Forelimb muscle (tissue), 1 donor: ENCODE measurements around the gene COLEC12. TPM values are rescaled to one million over a fixed set of nuclear protein-coding genes. Genes with fewer than 3 reads are reported as not detected.

ENCODE experiments used
- DNase-seq: peaks from one replicate; pipeline ENCODE4 v3.0.0-alpha.2; 2013; ENCODE audit warnings: low read depth
- polyA plus RNA-seq: library from polyadenylated mRNA; unstranded; fragments of 120-200 nt; gene quantifications from one replicate; pipeline ENCODE4 v1.2.1, GENCODE V29; 2013; ENCODE audit not compliant: insufficient read length

The COLEC12 gene
- polyA plus RNA-seq, 1 donor, result 38.7 TPM

DNA sequence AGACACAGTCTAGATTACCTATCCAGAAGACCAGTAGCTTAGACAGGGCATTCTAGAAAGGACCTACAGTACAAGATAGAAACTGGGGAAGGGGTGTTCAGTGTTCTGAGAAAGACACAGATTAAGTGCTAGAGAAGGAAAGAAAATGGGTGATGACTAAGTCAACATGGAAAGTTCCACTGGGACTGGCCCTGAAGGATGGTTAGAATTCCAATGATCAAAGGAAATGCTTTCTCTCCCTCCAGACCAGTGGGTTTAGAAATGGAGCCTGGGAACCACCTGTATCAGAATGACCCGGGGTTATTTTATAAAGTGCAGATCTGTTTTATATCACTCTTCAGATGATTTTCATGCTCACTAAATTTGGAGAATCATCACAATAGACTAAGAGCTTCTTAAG is 5.8 kb upstream of the COLEC12 start:
- no peak for DNase-seq

DNA sequence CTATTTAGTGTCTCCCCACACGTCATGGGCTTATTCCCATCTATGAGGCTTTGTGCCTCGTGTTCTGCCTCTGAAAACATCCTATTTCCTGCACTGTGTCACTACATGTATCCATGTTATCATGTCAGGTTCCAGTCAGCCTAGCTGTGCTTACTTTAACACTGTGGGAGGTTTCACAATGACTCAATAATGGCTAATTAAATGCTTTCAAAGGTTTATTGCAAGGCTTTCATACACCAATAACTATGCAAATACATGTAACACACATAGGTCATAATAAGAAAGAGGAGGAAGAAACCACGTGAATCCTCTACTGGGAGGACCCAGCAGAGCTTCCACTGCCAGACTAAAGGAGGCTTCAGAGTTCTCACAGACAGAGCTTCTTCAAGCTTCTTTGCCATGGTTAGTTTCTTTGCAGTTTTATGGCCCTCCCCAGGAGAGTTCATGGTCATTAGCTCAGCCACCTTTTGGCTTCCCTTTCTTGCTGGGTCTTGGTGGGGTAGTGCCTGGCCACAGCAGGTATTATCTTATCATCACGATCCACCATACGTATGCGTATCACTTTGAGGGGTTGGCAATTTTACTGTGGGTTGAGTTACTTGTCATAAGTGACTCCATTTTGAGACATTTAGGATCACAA is 5.1 kb upstream of the COLEC12 start:
- no peak for DNase-seq

DNA sequence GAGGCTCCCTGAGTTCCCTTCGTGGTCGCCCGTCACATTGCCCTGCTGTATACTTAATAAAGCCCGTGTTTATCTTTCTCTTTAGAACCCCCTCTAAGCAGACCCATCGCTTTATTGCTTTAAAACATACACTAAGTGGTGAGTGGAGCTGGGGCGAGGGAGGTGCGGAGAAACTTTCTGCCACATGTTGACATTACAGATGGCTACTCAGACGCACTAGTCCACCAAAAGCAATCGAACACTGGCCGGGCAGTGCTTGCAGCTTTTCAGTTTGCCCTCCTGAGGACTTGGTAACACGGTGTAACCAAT is 859 bp upstream of the COLEC12 start:
- DNase-seq, result no peak

DNA sequence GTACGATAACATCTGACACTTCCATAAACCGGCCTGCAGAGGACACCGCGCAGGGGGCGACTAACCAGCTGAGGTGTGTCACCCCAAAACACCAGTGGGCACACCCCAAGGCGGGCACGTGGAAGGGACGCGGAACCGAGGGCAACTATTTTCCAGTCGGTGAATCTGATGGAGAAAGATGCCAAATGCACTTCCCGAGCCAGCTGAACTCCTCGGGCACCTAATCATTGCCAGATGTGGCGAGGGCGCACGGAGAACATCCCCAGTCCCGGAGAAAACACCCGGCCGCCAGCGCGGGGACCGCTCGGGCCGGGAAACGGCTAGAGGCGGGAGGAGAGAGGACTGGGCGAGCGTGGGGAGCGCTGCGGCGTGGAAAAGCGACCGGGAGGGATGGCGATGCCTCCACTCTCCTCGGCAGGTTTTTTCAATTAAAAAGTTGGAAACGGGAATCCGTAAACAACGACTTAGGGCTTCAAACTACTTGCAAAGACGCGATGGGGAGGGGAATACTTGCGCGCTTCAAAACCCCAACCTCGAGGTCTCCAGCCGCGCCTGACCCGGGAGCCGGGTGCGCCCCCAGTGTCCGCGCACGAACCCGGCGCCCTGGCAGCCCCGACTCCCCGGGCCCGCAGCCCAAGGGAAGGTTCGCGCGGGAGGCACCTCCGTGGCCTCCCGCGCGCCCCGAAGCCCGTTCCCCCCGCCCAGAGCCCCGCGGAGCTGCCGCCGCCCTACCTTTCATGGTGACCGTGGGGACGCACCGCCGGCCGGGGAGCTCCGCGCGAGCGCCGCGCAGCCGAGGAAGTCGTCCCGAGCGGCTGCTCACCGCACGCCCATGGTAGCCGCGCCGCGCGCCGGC is 497 bp downstream of the COLEC12 start:
- no peak for DNase-seq

DNA sequence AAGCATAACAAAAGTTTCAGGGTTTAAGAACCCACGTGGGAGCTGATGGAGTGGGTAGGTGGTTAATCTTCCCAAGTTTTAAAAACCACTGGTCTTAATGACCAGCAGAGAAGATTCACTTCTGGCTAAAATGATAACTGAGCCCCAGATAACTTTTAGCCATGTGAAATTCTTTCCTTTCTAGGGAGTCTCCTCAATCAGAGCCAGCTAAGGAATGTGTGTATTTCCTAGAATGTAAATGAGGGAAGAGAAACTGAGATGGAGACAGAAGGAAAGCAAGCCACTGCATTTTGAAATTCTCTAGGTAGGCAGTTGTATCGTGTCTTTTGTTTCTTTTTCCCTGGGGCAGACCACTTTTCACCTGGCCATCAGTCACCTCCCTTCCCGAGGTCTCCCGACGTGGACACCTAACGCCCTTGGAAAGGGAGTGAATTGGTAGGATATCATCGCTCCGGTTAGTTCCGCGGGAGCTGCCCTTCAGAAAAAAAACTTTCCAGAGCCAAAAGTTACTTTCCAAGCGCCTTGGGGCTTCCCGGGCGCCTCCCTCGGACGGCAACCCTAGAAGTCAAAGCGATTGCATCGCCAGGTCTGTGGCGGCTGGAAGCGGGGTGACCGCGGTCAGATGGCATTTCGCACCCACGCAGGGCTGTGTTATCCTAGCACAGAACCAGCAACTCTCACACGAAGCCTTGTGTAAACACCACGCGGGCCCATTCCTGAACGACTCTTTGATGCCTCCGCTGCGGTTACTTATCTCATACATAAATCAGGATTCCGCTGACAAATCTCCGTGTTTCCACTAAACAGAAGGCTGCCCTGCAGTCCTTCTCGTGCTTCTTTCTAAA is 1.3 kb downstream of the COLEC12 start:
- no peak for DNase-seq

DNA sequence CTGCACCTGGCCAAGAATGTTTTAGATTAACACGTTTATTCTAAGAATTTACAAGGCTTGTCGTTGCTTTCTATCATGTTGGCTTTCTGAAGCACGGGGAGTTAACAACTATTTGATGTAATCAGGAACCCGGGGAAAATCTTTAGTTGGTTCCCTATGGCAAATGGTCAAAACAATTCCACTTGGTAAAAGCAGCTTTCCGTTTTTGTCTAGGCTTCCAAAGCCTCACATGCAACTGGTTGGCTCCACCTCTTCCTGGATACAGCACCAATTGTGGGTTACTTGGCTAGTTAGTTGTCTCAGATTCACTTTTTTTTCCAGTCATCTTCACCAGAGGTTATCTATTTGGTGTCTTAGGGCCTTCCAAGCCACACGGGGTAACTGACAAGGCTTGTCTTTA is 2.8 kb downstream of the COLEC12 start:
- DNase-seq, result no peak

DNA sequence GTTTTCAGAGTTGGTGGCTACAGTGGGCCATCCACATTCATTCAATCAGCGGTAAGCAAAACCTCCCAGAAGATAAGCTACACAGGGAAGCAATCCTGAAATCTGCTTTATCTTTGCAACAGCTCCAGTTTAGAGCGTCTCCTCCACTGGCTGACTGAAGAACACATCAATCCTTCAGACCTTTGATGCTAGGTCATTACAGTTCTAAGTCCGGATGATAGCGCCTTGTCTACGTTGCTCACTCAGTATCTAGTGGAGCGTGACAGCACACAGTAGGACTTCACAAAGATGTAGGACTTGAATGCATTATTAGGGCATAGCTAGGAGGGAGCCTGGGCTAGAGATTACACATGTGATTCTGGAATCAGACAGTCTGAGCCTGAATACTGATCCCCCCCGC is 5.0 kb downstream of the COLEC12 start:
- DNase-seq, result no peak

DNA sequence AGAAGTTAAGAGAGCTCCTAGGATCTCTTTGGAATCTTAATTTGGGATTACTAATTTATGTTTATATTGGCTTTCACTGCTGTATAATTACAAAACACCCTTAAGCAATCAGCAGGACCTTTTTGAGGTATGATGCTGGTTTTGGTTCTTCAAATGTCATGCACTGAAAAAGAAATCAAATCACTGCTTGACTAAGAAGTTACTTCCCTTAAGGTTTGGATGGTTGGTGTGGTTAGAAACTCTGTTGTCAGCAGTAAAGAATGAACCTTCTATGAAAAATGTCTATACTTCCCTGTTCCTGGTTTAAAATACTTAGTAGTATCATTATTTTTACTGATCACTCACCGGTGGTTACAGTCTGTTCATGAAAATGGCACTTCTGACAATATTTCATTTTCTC is 5.5 kb downstream of the COLEC12 start:
- DNase-seq, result no peak

DNA sequence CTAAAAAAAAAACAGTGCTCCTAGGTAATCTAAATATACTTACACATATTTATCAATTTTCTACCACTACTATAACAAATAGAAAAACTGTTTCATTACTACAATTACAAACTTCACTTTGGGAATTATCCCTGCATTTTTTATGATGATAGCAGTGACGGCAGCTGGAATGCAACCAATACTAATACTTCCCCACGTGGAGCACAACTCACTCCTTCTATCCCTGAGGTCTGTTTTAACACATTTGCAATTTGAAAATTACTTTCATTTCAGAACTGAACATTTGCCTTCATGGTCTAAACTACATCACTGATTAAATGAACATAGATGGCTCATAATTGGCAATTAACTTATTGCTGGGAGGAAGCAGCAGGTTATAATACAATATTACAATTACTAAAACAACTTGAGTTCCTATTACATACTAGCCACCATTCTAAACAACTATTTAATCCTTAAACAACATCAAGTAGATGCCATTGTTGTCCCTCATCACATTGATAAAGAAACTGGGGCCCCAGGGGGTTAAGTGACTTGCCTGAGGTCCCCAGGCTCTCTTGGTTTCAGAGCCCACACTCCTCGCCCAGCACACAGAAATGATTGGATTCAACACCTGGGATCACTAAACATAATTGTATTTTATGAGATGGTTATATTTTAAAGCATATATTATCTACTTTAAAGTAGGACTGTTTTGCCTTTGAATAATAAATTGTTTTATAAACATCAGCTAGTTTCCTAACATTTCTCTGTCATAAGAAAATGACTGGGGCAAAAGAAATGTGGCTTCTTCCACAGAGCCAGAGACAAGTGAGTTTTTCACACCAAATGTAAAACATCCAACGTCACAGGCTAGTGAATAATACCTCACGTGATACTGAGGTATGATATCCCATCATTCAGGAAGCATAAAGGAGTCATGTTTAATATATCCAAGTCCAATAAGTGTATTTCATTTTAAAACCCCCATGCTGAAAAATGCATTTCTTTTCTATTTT is 6.2 kb downstream of the COLEC12 start:
- no peak for DNase-seq

DNA sequence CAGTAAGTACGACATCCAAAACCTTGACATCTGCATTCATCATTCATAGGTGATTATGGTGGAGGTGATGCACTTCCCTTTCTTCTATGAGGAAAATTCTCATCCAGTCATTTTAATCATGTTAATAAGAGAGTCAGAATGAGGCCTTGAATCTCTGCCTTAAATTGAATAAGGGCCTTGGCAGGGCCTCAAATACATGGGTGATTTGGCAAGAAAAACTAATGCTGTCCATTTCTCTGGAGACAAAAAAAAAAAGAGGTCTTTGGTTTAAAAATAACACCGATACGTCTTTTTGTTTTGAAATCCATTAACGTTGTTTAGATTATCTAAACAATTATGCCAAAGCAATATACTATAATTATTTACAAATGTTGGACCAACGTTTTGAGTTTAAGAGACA is 8.1 kb downstream of the COLEC12 start:
- no peak for DNase-seq

DNA sequence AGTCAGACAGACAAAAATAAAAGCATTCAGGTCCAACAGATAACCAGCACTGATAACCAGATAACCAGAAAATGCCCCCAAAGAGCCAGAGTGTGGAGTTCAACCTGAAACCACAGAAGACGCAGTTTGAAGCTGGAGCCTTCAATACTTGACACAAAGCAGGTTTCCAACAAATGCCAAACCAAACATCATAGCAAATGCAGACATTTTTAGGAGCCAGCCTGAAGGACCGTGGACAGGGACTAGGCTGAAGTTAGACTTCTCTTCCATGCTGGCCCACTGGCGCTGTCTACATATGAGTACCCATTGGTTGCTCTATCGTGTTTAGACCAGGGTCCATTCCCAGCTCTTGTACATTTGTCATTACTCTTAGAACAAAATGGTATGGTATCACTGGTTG is 9.9 kb downstream of the COLEC12 start:
- DNase-seq, result no peak

DNA sequence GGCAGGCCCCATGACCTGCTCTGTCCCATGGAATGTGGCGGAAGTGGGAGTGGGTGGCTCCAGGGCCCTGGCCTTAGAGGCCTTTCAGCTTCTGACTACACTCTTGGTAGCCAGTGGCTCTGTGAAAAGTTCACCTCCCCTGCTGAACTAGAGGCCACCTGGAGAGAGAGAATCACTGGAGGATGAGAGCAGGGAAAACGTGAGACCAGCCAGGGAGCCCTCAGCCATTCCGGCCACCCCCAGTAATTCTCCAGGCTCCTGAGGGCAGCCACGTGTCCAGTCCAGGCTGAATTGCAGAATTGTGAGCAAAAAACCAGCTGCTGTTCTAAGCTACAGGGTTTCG is 10.5 kb downstream of the COLEC12 start:
- no peak for DNase-seq

DNA sequence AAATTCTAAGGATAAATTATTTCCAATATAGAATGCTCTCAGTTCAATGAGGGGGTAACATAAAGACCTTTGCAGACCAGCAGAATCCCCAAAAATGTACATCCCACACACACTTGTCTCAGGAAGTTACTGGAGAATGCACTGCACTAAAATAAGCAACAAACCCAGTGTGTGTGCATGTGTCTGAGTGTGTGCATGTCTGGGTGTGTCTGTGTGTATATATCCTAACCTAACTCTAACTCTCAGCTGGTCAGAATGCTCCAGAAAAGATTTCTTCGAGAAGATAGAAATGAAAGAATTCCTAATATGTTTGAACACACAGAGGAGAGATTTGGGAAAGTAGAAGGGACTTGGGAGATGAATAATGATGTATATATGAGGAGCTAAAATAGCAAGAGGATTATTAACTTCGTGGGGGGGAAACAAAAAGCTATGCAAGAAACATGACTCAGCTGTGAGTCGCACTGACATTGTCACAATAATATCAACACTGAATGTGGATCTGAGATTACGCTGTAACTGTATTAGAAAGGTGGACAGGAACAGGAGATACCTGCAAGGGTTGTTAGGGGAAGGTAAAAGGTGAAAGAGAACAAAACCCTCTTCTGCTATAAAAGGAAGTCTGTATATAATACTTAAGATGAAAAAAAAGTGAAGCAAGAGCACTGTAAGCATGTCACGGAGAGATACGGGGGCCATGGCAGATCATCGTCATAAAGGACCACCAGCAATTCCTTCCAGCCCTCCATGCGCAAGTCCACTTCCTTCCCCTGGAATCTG is 11.1 kb downstream of the COLEC12 start:
- DNase-seq, result no peak

DNA sequence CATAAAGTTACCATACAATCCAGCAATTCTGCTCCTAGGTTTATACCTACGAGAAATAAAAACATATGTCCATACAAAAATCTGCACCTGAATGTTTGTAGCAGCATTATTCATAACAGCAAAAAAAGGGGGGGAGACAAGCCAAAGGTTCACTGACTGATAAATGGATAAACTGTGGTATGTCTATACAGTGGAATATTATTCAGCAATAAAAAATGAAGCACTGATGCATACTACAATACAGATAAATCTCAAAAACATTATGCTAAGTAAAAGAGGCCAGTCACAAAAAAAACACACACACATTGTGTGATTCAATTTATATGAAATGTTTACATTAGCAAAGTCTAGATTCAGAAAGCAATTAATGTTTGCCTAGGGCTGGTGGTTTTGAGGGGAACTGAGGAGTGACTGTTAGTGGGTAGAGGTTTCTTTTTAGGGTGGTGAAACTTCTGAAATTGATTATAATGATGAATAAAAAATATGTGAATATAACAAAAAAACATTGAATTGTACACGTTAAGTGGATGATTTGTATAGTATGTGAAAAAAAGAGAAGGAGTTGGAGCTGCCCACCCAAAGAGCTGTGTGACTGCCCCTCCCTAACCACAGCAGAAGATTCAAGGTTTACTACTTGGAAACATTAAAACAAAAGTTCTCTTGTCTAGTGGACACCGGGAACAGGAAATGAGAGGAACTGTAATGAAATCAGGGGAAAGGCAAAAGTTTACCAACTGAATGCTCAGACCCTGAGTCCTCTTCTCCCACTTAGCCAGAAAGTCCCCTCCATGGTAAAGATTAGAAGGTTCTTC is 13.4 kb downstream of the COLEC12 start:
- no peak for DNase-seq

DNA sequence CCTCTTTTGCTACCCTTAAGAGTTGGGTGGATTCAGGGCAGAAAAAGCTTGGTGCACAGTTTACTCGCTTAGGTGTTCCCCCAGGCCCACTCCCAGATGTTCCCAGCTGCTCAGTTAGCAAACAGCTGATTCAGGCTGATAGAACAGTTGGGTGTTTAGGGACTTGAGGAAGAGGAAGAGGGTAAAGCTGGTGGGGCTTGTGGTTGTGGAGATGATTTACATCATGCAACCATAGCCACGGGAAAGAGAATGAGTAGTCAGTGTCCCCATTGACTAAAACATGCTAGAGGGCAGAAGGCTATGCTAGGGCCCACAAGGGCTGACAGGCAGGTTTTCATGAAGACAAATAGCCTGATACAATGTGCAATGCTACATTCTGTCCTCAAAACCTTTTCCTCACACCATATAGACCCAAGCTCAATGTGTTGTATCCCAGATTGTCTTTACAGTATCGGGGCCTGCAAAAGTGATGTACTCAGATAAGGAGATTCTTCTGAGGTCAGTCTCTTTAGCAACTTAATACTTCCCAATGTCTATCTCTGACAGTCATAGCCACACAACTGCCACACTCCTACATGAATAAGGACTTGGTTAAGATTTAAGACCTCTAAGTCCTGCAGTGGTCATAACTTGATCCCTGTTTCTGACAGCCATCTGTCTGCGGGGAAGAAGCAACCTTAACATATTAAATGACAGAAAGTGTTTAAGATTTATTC is 15.6 kb downstream of the COLEC12 start:
- no peak for DNase-seq

DNA sequence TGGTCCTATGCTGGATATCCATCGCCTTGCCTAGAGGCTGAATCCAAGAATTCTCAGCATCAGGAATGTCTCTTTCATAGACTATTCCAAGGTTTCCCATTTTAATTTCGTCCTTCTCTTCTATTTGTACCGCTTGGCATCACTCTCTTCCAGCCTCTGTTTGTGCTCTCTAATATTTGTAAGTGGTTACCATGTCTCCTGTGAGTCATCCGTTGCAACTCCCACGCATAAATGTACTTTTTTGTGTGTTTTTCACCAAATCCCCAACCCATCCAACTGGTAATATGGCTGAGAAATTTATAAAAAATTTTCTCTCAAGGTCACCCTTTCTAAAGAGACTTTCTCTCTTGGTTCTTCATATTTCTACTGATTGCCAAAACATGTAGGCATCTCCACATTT is 21.8 kb downstream of the COLEC12 start:
- DNase-seq, result no peak

DNA sequence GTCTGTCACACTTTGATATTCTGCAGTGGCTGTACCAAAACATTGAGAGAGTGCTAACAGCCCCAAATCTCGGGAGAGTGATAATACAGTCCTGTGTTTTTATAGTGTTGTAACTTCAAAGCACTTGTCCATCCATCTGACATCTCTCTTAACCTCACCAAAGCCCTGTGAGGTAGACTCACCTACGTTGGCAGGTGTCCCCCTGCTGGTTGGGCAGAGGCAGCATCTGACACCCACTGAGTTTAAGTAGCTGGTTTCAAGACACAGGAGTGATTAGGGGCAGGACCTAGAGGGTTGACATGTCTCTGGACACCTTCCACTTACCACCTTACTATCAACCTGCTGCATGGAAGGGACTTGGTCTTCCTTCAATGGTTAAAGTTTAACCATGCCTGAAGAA is 22.9 kb downstream of the COLEC12 start:
- DNase-seq, result no peak

DNA sequence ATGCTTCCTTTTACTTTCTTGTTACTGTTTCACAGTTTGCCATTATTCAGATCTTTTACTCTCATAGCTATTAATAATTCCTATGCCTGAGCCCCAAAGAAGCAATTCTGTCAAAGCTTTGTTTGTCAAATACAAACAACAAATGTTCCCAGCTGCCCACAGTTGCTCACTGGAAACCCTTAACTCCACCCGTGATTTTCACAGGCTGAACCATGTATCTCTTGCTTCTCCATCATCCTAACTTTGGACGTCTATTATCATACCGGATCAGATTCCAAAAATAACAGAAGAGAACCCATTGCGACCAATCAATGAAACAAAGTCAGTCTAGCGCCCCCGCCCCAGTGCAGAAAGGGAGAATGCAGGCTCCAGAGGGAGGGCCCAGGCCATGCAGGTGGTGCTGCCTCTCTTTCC is 24.2 kb downstream of the COLEC12 start:
- no peak for DNase-seq
